ENCODE data around the gene PCBP3. TPM values are rescaled to one million over a fixed set of nuclear protein-coding genes. Genes with fewer than 3 reads are reported as not detected.

Gene PCBP3
- total and polyA plus RNA-seq, 2 of the 8 experiments (the other 6 are each of a cell fraction or from before 2014, with no cell fraction given) = 3.5 to 6.3 TPM

GRCh38 chr21:45887120-45887611, 243.6 kb downstream of the PCBP3 start (continued):
- TF ChIP-seq USF2 (IDR thresholded peaks at IDR 0.05; ENCODE audit: low read length) (no peak), CBX8 (IDR thresholded peaks at IDR 0.05; ENCODE audit: borderline replicate concordance, low read depth, low read length) (no peak), CTCF (IDR thresholded peaks at IDR 0.05; ENCODE audit: control extremely low read depth in 1 of 3, insufficient read depth in 1 of 3, low read depth in 1 of 3, low read length in 3 of 3) (no peak), RBBP5 (IDR thresholded peaks at IDR 0.05; ENCODE audit: borderline replicate concordance, low read depth, low read length) (no peak), CTBP2 (IDR thresholded peaks at IDR 0.05; ENCODE audit: borderline replicate concordance, insufficient read depth, insufficient read length, low read length) (no peak), NRF1 (IDR thresholded peaks at IDR 0.05; ENCODE audit: low read depth, low read length) (no peak), ZNF274 (IDR thresholded peaks at IDR 0.05; ENCODE audit: borderline replicate concordance, extremely low read depth, low read length) (no peak), ASH2L (IDR thresholded peaks at IDR 0.05; ENCODE audit: low read length) (no peak), POU5F1 (IDR thresholded peaks at IDR 0.05; ENCODE audit: low read depth, low read length) (no peak), EZH2 (IDR thresholded peaks at IDR 0.05; ENCODE audit: low read depth, low read length, severe bottlenecking) (no peak)
